GM12875 (cell line): Measurements from ENCODE around the gene NGF.

Source experiments
- H3K4me3 ChIP-seq: one replicate; pipeline ENCODE4 v1.5.1; 2011; ENCODE audit warnings: low read depth, low read length, control low read depth
- CTCF ChIP-seq: IDR thresholded peaks from 2 replicates; pipeline ENCODE4 v1.5.1; 2011; ENCODE audit warnings: low read depth, mild to moderate bottlenecking, control low read depth, inconsistent platforms, low read length, moderate library complexity, borderline replicate concordance; ENCODE audit not compliant: insufficient read depth

The NGF gene

GRCh38 chr1:115348636-115349035, 10.6 kb upstream of the NGF start:
- H3K4me3 ChIP-seq: no peak overlapping the region
- TF ChIP-seq CTCF: no peak

GRCh38 chr1:115347282-115347681, 9.2 kb upstream of the NGF start:
- no peak overlapping the region for H3K4me3 ChIP-seq

GRCh38 chr1:115343200-115343737, 5.2 kb upstream of the NGF start:
- no peak overlapping the region for H3K4me3 ChIP-seq
- no peak for TF ChIP-seq CTCF

More at GRCh38 chr1:115347282-115347681, 9.2 kb upstream of the NGF start:
- no peak for TF ChIP-seq CTCF

- TF ChIP-seq CTCF: no peak
- H3K4me3 ChIP-seq: no peak overlapping the region
These were observed 3.9 kb upstream of the NGF start for GRCh38 chr1:115341948-115342347.

GRCh38 chr1:115340879-115341278, 2.8 kb upstream of the NGF start:
- TF ChIP-seq CTCF: no peak
- H3K4me3 ChIP-seq: no peak overlapping the region

GRCh38 chr1:115338457-115338820, 390 bp upstream of the NGF start:
- no peak for TF ChIP-seq CTCF
- no peak overlapping the region for H3K4me3 ChIP-seq

GRCh38 chr1:115337276-115337632, 795 bp downstream of the NGF start:
- H3K4me3 ChIP-seq: no peak overlapping the region
- TF ChIP-seq CTCF: no peak
